OCI-LY1 (cell line): ENCODE data around the gene KLHL25.

ENCODE experiments used
- EZH2 ChIP-seq: fragments of 200-600 bp; sonication (generic), shearing (Covaris generic); IDR thresholded peaks from 2 replicates; pipeline ENCODE4 v1.8.0; 2017; ENCODE audit warnings: borderline replicate concordance, mixed run types, mild to moderate bottlenecking, antibody characterized with exemption, low read length, moderate library complexity, mixed read lengths
- TF ChIP-seq, protein P1 (sequence below): fragments of 200-600 bp; sonication (generic), shearing (Covaris generic); IDR thresholded peaks from 2 replicates; pipeline ENCODE4 v1.5.1; 2017; ENCODE audit warnings: mild to moderate bottlenecking, antibody characterized with exemption, low read length, moderate library complexity, mixed read lengths

DNA sequence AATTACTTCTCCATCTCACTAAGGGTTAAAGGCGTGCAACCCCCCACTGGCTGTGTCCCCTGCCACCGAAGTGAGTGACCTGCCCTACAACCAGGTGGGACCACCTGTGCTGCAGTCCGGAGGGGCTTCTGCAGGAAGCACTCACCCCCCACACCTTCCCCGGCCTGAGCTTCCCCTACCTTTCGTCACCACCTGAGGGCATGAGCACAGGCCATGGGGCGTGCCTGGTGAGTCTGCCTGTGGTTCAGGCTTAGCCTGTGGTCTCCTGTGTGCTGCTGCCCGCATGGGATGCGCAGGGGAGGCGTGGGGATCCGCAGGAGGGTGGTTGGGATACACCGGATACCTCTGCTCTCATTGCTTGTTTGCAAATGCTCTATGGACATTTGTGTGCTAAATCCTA lies 46.0 kb downstream of the KLHL25 start:
- TF ChIP-seq, protein P1, sequence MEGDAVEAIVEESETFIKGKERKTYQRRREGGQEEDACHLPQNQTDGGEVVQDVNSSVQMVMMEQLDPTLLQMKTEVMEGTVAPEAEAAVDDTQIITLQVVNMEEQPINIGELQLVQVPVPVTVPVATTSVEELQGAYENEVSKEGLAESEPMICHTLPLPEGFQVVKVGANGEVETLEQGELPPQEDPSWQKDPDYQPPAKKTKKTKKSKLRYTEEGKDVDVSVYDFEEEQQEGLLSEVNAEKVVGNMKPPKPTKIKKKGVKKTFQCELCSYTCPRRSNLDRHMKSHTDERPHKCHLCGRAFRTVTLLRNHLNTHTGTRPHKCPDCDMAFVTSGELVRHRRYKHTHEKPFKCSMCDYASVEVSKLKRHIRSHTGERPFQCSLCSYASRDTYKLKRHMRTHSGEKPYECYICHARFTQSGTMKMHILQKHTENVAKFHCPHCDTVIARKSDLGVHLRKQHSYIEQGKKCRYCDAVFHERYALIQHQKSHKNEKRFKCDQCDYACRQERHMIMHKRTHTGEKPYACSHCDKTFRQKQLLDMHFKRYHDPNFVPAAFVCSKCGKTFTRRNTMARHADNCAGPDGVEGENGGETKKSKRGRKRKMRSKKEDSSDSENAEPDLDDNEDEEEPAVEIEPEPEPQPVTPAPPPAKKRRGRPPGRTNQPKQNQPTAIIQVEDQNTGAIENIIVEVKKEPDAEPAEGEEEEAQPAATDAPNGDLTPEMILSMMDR, result no peak
- TF ChIP-seq EZH2, result no peak
